GM12878 (cell line): ENCODE measurements around the gene ESRRB. TPM values are rescaled to one million over a fixed set of nuclear protein-coding genes. Genes with fewer than 3 reads are reported as not detected.

Experiments used
- ATAC-seq: fragments of 200-7000 bp; cut with Tn5 transposase; 3 replicates; pipeline ENCODE4 v1.9.1; 2020; ENCODE audit warnings: mild to moderate bottlenecking, moderate library complexity
- BruUV-seq: library from RNA; stranded (reverse); fragments of 400-500 nt; replicated peaks from 2 replicates; lab custom pipeline; 2021; lab: Mats Ljungman, UMichigan
- CTCF ChIA-PET: fragments of 300-600 bp; sonication (Branson Sonifier 250); formaldehyde crosslinking; extraction: SDS; loops from one replicate; lab custom pipeline; 2021; ENCODE audit warnings: inconsistent platforms; lab: Yijun Ruan, JAX
- POLR2A ChIA-PET: fragments of 350-600 bp; formaldehyde crosslinking; extraction: SDS; loops from one replicate; lab custom pipeline; 2021; ENCODE audit warnings: inconsistent platforms; lab: Charles Lee
- RAD21 ChIA-PET: fragments of 300-600 bp; sonication (Branson Sonifier 250); formaldehyde crosslinking; loops from one replicate; lab custom pipeline; 2023; ENCODE audit warnings: antibody characterized with exemption; ENCODE audit not compliant: unreplicated experiment; lab: Charles Lee
- SMC1A ChIA-PET: fragments of 300-600 bp; sonication (Branson Sonifier 250); formaldehyde crosslinking; loops from one replicate; lab custom pipeline; 2023; ENCODE audit not compliant: unreplicated experiment, uncharacterized antibody; lab: Charles Lee
- DNase-seq: peaks from one replicate; pipeline ENCODE4 v3.0.0-alpha.2; 2011; ENCODE audit warnings: low read depth, low spot score
- FAIRE-seq: peaks from 3 replicates; lab custom pipeline; 2011; peaks lifted over from hg19 to GRCh38; lab: Jason Lieb, UNC
- H2AFZ ChIP-seq: 2 replicates; pipeline ENCODE4 v1.6.0; 2011; ENCODE audit warnings: low read depth, low read length, control low read depth; ENCODE audit not compliant: control insufficient read depth
- H3K27ac ChIP-seq: 2 replicates; pipeline ENCODE4 v1.5.1; 2011; ENCODE audit warnings: control low read depth; ENCODE audit not compliant: control insufficient read depth, insufficient read depth
- H3K27me3 ChIP-seq, 2 experiments: replicated peaks in 1 of 2; 2 replicates each; pipeline versions ENCODE4 v1.6.0 to v1.6.1; 2011; ENCODE audit warnings: low read length in 1 of 2; ENCODE audit not compliant: control insufficient read depth in 2 of 2, insufficient read depth in 2 of 2
- H3K36me3 ChIP-seq, 2 experiments: 2 replicates each; pipeline ENCODE4 v1.5.1; 2011; ENCODE audit warnings: low read length in 1 of 2; ENCODE audit not compliant: control insufficient read depth in 2 of 2, insufficient read depth in 2 of 2
- H3K4me1 ChIP-seq: 2 replicates; pipeline ENCODE4 v1.6.1; 2011; ENCODE audit warnings: mild to moderate bottlenecking, low read length, moderate library complexity, mixed read lengths; ENCODE audit not compliant: control insufficient read depth, insufficient read depth
- H3K4me2 ChIP-seq: 2 replicates; pipeline ENCODE4 v1.6.0; 2011; ENCODE audit warnings: control low read depth; ENCODE audit not compliant: control insufficient read depth, insufficient read depth
- H3K4me3 ChIP-seq: fragments of 200-600 bp; sonication (generic); 2 replicates; pipeline ENCODE4 v1.5.1; 2016
- H3K79me2 ChIP-seq: 2 replicates; pipeline ENCODE4 v1.6.0; 2011; ENCODE audit warnings: low read length; ENCODE audit not compliant: control insufficient read depth, insufficient read depth
- H3K9ac ChIP-seq: 2 replicates; pipeline ENCODE4 v1.8.0; 2011; ENCODE audit warnings: low read length, control low read depth, mixed read lengths; ENCODE audit not compliant: control insufficient read depth, insufficient read depth
- H3K9me3 ChIP-seq: replicated peaks from 3 replicates; pipeline ENCODE4 v1.5.1; 2011; ENCODE audit warnings: mild to moderate bottlenecking, low read length; ENCODE audit not compliant: control insufficient read depth, insufficient read depth
- H4K20me1 ChIP-seq: 2 replicates; pipeline ENCODE4 v1.6.0; 2011; ENCODE audit not compliant: control insufficient read depth, insufficient read depth
- FOS ChIP-seq: IDR thresholded peaks from 3 replicates; pipeline ENCODE4 v1.6.1; 2011; ENCODE audit warnings: borderline replicate concordance; ENCODE audit not compliant: insufficient read length; ENCODE audit errors: extremely low read depth
- RCOR1 ChIP-seq: conservative IDR thresholded peaks from 2 replicates; pipeline ENCODE4 v1.6.1; 2012; ENCODE audit warnings: low read depth, low read length, improper control_type of control experiment
- SUPT20H ChIP-seq: IDR thresholded peaks from 2 replicates; pipeline ENCODE4 v1.6.1; 2011; ENCODE audit warnings: low read depth, mild to moderate bottlenecking, low read length, moderate library complexity, borderline replicate concordance; ENCODE audit not compliant: control insufficient read depth
- WGBS: methylation state at CpG from one replicate; pipeline ENCODE4 v1.1.6; 2016; ENCODE audit warnings: low lambda C conversion rate; ENCODE audit not compliant: insufficient replicate concordance, insufficient coverage; ENCODE audit errors: missing lambda C conversion rate; 5-methylcytosine and 5-hydroxymethylcytosine counted together
- in situ Hi-C: fragments of 300-500 bp; cut with MboI; formaldehyde crosslinking; loops from 9 replicates; pipeline ENCODE4 v1.14.3; 2018; ENCODE audit warnings: mixed read lengths
- intact Hi-C: fragments of 100-400 bp; cut with micrococcal nuclease; formaldehyde crosslinking; loops from one replicate; pipeline ENCODE4 v1.14.2; 2022; ENCODE audit not compliant: unreplicated experiment
- polyA plus RNA-seq, 11 experiments: library from polyadenylated mRNA; depleted of rRNA in 4 of 11; unstranded in 6 of 11; stranded (reverse) in 5 of 11; fragments of >200 nt; fragmentation: Nextera tagmentation in 4 of 11; fragmentation: Illumina TruSeq in 1 of 11; extraction: Ambion mirVana in 4 of 11; extraction: Trizol in 1 of 11; gene quantifications; 1 replicate in 1 of 11; 2 replicates in 10 of 11; pipeline versions ENCODE4 v1.2.1 to v1.2.3, GENCODE V29; 2011 to 2016; ENCODE audit warnings: inconsistent platforms in 2 of 11, missing spikeins in 2 of 11, low read depth in 1 of 11
- total RNA-seq, 4 experiments: library from RNA; depleted of rRNA in 3 of 4; stranded (reverse); fragments of >200 nt in 3 of 4; fragmentation: Illumina TruSeq in 1 of 4; extraction: Trizol in 1 of 4; gene quantifications; 2 replicates each; pipeline versions ENCODE4 v1.2.1 to v1.2.3, GENCODE V29; 2013 to 2021
- TF ChIP-seq, protein P1 (sequence below): fragments of 450-650 bp; IDR thresholded peaks from 2 replicates; pipeline ENCODE4 v1.6.1; 2016; ENCODE audit warnings: mild to moderate bottlenecking, moderate library complexity, borderline replicate concordance
- TF ChIP-seq, protein P2 (sequence below): IDR thresholded peaks from 2 replicates; pipeline ENCODE4 v1.6.1; 2011; ENCODE audit warnings: borderline replicate concordance, low read depth, mild to moderate bottlenecking, moderate library complexity, mixed read lengths, low read length; ENCODE audit not compliant: insufficient read depth; ENCODE audit errors: extremely low read length
- TF ChIP-seq, protein P3 (sequence below): fragments of 450-650 bp; IDR thresholded peaks from 2 replicates; pipeline ENCODE4 v1.6.1; 2017; ENCODE audit warnings: borderline replicate concordance

The ESRRB gene
- total and polyA plus RNA-seq, 10 of the 15 experiments (the other 5 are each of a cell fraction or from before 2014, with no cell fraction given): 0.03 to 0.73 (median 0.11) TPM; not detected in 6

DNA sequence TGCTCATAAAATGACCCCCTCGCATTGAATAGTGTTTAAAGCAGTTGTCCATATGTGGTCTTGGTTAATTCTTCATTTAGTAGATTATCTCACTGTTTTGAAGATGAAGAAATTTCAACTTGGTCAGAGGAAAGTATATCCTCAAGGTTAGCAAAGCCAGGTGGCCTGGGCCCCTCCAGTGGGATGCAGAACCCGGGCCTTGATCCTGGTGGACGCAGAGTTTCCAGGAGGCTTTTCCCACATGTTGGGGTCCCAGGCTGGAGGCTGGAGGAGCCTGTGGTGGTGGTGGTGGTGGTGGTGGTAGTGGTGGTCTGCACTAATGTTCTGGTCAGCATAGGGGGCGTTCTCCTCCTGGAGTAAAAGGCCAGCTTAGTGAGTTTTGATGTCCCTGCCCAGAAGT, 85.9 kb downstream of the ESRRB start:
- FAIRE-seq: no peak
- SMC1A ChIA-PET: interaction anchor here (0.5 kb wide), 1 partner anchor 347 kb away, joined by 3 read pairs; no protein-coding TSS in a partner anchor
- no peaks in the 10 kb centered on the region for H3K9me3 ChIP-seq
- intact Hi-C loops: no loop called here
- 9% methylated on average over 4 of the region's 4 CpGs for WGBS
- H3K27me3 ChIP-seq: no peaks in the 10 kb centered on the region
- H3K36me3 ChIP-seq: no peaks in the 10 kb centered on the region
- DNase-seq: no peak
- H3K4me1 ChIP-seq: no peaks in the 10 kb centered on the region
- TF ChIP-seq, protein P1, sequence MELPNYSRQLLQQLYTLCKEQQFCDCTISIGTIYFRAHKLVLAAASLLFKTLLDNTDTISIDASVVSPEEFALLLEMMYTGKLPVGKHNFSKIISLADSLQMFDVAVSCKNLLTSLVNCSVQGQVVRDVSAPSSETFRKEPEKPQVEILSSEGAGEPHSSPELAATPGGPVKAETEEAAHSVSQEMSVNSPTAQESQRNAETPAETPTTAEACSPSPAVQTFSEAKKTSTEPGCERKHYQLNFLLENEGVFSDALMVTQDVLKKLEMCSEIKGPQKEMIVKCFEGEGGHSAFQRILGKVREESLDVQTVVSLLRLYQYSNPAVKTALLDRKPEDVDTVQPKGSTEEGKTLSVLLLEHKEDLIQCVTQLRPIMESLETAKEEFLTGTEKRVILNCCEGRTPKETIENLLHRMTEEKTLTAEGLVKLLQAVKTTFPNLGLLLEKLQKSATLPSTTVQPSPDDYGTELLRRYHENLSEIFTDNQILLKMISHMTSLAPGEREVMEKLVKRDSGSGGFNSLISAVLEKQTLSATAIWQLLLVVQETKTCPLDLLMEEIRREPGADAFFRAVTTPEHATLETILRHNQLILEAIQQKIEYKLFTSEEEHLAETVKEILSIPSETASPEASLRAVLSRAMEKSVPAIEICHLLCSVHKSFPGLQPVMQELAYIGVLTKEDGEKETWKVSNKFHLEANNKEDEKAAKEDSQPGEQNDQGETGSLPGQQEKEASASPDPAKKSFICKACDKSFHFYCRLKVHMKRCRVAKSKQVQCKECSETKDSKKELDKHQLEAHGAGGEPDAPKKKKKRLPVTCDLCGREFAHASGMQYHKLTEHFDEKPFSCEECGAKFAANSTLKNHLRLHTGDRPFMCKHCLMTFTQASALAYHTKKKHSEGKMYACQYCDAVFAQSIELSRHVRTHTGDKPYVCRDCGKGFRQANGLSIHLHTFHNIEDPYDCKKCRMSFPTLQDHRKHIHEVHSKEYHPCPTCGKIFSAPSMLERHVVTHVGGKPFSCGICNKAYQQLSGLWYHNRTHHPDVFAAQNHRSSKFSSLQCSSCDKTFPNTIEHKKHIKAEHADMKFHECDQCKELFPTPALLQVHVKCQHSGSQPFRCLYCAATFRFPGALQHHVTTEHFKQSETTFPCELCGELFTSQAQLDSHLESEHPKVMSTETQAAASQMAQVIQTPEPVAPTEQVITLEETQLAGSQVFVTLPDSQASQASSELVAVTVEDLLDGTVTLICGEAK: no peak
- no peak for TF ChIP-seq FOS
- H3K27ac ChIP-seq: no peak overlapping the region
- CTCF ChIA-PET: no interaction called here
- H4K20me1 ChIP-seq: no peaks in the 10 kb centered on the region
- no peak for ATAC-seq
- in situ Hi-C loops: no loop called here
- H3K79me2 ChIP-seq: no peaks in the 10 kb centered on the region
- H2AFZ ChIP-seq: no peak overlapping the region
- BruUV-seq: no TSS peak
- H3K4me2 ChIP-seq: no peak overlapping the region
- RAD21 ChIA-PET: no interaction called here
- no peak overlapping the region for H3K9ac ChIP-seq
- no peak overlapping the region for H3K4me3 ChIP-seq
- POLR2A ChIA-PET: no interaction called here

DNA sequence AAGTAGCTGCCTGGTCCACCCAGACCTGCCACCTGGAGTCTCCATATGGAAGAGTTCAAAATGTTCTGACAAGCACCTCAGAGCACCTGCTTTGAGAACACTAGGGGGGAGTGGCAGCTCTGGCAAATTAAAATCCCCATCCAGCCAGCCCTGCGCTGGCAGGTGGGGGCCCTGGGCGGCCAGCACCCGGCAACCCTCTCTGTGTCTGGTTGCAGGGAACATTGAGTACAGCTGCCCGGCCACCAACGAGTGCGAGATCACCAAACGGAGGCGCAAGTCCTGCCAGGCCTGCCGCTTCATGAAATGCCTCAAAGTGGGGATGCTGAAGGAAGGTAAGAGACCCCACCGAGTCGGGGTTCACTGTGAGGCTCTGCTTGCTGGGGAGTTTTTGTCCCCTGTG, 86.4 kb downstream of the ESRRB start:
- Histone ChIP-seq H3K4me3 (no peak overlapping the region), H3K27me3 (no peaks in the 10 kb centered on the region), H3K27ac (no peak overlapping the region), H3K36me3 (no peaks in the 10 kb centered on the region), H2AFZ (no peak overlapping the region), H3K4me2 (no peak overlapping the region), H3K79me2 (no peaks in the 10 kb centered on the region), H3K9me3 (no peaks in the 10 kb centered on the region)
- intact Hi-C loops (no loop called here), in situ Hi-C loops (no loop called here)
- FAIRE-seq: no peak
- ChIA-PET SMC1A (interaction anchor here (0.5 kb wide), 1 partner anchor 347 kb away, joined by 3 read pairs; no protein-coding TSS in a partner anchor), POLR2A (no interaction called here), RAD21 (no interaction called here)
- DNase-seq: no peak
- ATAC-seq: no peak
- no TSS peak for BruUV-seq
- TF ChIP-seq, protein P2, sequence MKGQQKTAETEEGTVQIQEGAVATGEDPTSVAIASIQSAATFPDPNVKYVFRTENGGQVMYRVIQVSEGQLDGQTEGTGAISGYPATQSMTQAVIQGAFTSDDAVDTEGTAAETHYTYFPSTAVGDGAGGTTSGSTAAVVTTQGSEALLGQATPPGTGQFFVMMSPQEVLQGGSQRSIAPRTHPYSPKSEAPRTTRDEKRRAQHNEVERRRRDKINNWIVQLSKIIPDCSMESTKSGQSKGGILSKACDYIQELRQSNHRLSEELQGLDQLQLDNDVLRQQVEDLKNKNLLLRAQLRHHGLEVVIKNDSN: no peak
- no peak for TF ChIP-seq SUPT20H
- no peak for TF ChIP-seq RCOR1
- TF ChIP-seq, protein P3, sequence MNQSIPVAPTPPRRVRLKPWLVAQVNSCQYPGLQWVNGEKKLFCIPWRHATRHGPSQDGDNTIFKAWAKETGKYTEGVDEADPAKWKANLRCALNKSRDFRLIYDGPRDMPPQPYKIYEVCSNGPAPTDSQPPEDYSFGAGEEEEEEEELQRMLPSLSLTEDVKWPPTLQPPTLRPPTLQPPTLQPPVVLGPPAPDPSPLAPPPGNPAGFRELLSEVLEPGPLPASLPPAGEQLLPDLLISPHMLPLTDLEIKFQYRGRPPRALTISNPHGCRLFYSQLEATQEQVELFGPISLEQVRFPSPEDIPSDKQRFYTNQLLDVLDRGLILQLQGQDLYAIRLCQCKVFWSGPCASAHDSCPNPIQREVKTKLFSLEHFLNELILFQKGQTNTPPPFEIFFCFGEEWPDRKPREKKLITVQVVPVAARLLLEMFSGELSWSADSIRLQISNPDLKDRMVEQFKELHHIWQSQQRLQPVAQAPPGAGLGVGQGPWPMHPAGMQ: no peak
- TF ChIP-seq, all 136 proteins: peak for 0
- 70% methylated on average over 11 of the region's 11 CpGs for WGBS
- Histone ChIP-seq H4K20me1 (no peaks in the 10 kb centered on the region), H3K9ac (no peak overlapping the region), H3K4me1 (no peaks in the 10 kb centered on the region)
- CTCF ChIA-PET: no interaction called here
